Measurements from ENCODE around the gene NKD2.
"Not testable (repeated sequence)": the region's sequence is repeated elsewhere in the genome, so short reads cannot be mapped to it uniquely, and the experiment has no call there.

GRCh38 chr5:1021969-1022336 is 13.4 kb downstream of the NKD2 start:
- TF ChIP-seq, protein P1, sequence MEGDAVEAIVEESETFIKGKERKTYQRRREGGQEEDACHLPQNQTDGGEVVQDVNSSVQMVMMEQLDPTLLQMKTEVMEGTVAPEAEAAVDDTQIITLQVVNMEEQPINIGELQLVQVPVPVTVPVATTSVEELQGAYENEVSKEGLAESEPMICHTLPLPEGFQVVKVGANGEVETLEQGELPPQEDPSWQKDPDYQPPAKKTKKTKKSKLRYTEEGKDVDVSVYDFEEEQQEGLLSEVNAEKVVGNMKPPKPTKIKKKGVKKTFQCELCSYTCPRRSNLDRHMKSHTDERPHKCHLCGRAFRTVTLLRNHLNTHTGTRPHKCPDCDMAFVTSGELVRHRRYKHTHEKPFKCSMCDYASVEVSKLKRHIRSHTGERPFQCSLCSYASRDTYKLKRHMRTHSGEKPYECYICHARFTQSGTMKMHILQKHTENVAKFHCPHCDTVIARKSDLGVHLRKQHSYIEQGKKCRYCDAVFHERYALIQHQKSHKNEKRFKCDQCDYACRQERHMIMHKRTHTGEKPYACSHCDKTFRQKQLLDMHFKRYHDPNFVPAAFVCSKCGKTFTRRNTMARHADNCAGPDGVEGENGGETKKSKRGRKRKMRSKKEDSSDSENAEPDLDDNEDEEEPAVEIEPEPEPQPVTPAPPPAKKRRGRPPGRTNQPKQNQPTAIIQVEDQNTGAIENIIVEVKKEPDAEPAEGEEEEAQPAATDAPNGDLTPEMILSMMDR (IDR thresholded peaks at IDR 0.05; ENCODE audit: insufficient read depth, low read depth, low read length), result not testable (repeated sequence)
- not testable (repeated sequence) for TF ChIP-seq EZH2 (IDR thresholded peaks at IDR 0.05; ENCODE audit: insufficient read depth, low read length)

Data from astrocyte (in vitro differentiated cells and primary cell).